H1 (cell line): ENCODE measurements around the gene FBXL14. TPM values are rescaled to one million over a fixed set of nuclear protein-coding genes. Genes with fewer than 3 reads are reported as not detected.

Source experiments
- CTCF ChIA-PET: fragments of 300-600 bp; sonication (Branson Sonifier 250); formaldehyde crosslinking; loops from one replicate; lab custom pipeline; 2021; ENCODE audit not compliant: partially characterized antibody; lab: Charles Lee
- POLR2A ChIA-PET: fragments of 300-600 bp; sonication (Branson Sonifier 250); formaldehyde crosslinking; loops from one replicate; lab custom pipeline; 2021; ENCODE audit warnings: inconsistent platforms; ENCODE audit not compliant: partially characterized antibody; lab: Charles Lee
- DNase-seq, 2 experiments: peaks; one replicate each; pipeline versions ENCODE4 v3.0.0 to v3.0.0-alpha.2; 2010 to 2022; ENCODE audit warnings: low spot score in 2 of 2, low read depth in 1 of 2, mixed read lengths in 1 of 2
- FAIRE-seq: peaks from 2 replicates; lab custom pipeline; 2011; peaks lifted over from hg19 to GRCh38; lab: Jason Lieb, UNC
- H2AFZ ChIP-seq: 2 replicates; pipeline ENCODE4 v1.8.1; 2012; ENCODE audit warnings: low read length, inconsistent platforms
- H2AK5ac ChIP-seq: 2 replicates; pipeline ENCODE4 v1.6.1; 2013; ENCODE audit warnings: low read depth, low read length
- H2BK120ac ChIP-seq: replicated peaks from 2 replicates; pipeline ENCODE3; 2013; ENCODE audit warnings: low read depth, low read length, inconsistent platforms
- H2BK12ac ChIP-seq: 2 replicates; pipeline ENCODE4 v1.6.1; 2013; ENCODE audit warnings: low read depth, low read length
- H2BK15ac ChIP-seq: 2 replicates; pipeline ENCODE4 v1.6.1; 2013; ENCODE audit warnings: low read length
- H2BK20ac ChIP-seq: 2 replicates; pipeline ENCODE4 v1.6.1; 2013; ENCODE audit warnings: low read length
- H2BK5ac ChIP-seq: 2 replicates; pipeline ENCODE4 v1.6.1; 2013; ENCODE audit warnings: low read depth, low read length
- H3K14ac ChIP-seq: 2 replicates; pipeline ENCODE4 v1.6.1; 2013; ENCODE audit warnings: inconsistent platforms; ENCODE audit not compliant: insufficient read length
- H3K18ac ChIP-seq: 2 replicates; pipeline ENCODE4 v1.6.1; 2013; ENCODE audit warnings: low read length; ENCODE audit errors: extremely low read depth
- H3K23ac ChIP-seq: 2 replicates; pipeline ENCODE4 v1.6.1; 2013; ENCODE audit warnings: inconsistent platforms; ENCODE audit not compliant: insufficient read length
- H3K23me2 ChIP-seq: 2 replicates; pipeline ENCODE4 v1.6.1; 2013; ENCODE audit warnings: low read depth, low read length
- H3K27ac ChIP-seq: 2 replicates; pipeline ENCODE4 v1.6.1; 2011; ENCODE audit warnings: low read depth, low read length, inconsistent platforms
- H3K27me3 ChIP-seq, 4 experiments: replicated peaks in 1 of 4; 1 replicate in 1 of 4; 2 replicates in 3 of 4; pipeline versions ENCODE4 v1.6.1 to v1.8.1; 2011 to 2013; ENCODE audit warnings: low read length in 3 of 4, mild to moderate bottlenecking in 3 of 4, inconsistent platforms in 2 of 4, mixed read lengths in 2 of 4, moderate library complexity in 1 of 4; ENCODE audit not compliant: control insufficient read depth in 3 of 4, insufficient read depth in 3 of 4; ENCODE audit errors: extremely low read depth in 1 of 4
- H3K36me3 ChIP-seq, 4 experiments: 2 replicates each; pipeline versions ENCODE4 v1.6.1 to v1.8.1; 2011 to 2013; ENCODE audit warnings: mild to moderate bottlenecking in 4 of 4, low read length in 3 of 4, moderate library complexity in 2 of 4, control low read depth in 1 of 4, inconsistent platforms in 1 of 4; ENCODE audit not compliant: insufficient read depth in 4 of 4, control insufficient read depth in 2 of 4
- H3K4ac ChIP-seq: replicated peaks from 2 replicates; pipeline ENCODE3; 2013; ENCODE audit warnings: low read length, low read depth, mixed read lengths, inconsistent platforms; ENCODE audit not compliant: insufficient read length
- H3K4me1 ChIP-seq, 4 experiments: replicated peaks in 1 of 4; 1 replicate in 1 of 4; 2 replicates in 3 of 4; pipeline versions ENCODE4 v1.6.1 to v1.8.1; 2011 to 2013; ENCODE audit warnings: low read length in 3 of 4, inconsistent platforms in 2 of 4, mixed read lengths in 1 of 4; ENCODE audit not compliant: insufficient read depth in 4 of 4, control insufficient read depth in 3 of 4
- H3K4me2 ChIP-seq, 2 experiments: 2 replicates each; pipeline versions ENCODE4 v1.6.1 to v1.8.1; 2011 to 2013; ENCODE audit warnings: low read depth in 2 of 2, low read length in 2 of 2, control low read depth in 1 of 2, inconsistent platforms in 1 of 2, mild to moderate bottlenecking in 1 of 2; ENCODE audit not compliant: insufficient read depth in 1 of 2
- H3K4me3 ChIP-seq, 4 experiments: fragments of 200-600, 300-600 bp in 1 of 4; sonication (generic), shearing (Covaris generic), sonication (Bioruptor Twin) in 1 of 4; 2 replicates each; pipeline versions ENCODE4 v1.5.1 to v1.8.1; 2011 to 2016; ENCODE audit warnings: low read length in 4 of 4, low read depth in 3 of 4, control low read depth in 2 of 4, inconsistent platforms in 2 of 4, mild to moderate bottlenecking in 2 of 4, mixed read lengths in 1 of 4, moderate library complexity in 1 of 4; ENCODE audit not compliant: insufficient read depth in 2 of 4; ENCODE audit errors: extremely low read depth in 1 of 4
- H3K56ac ChIP-seq: replicated peaks from 2 replicates; pipeline ENCODE3; 2013; ENCODE audit warnings: low read depth, mild to moderate bottlenecking, mixed read lengths, low read length, inconsistent platforms; ENCODE audit not compliant: insufficient read length
- H3K79me1 ChIP-seq: 2 replicates; pipeline ENCODE4 v1.6.1; 2013; ENCODE audit warnings: low read depth, low read length, control low read depth
- H3K79me2 ChIP-seq, 2 experiments: 2 replicates each; pipeline versions ENCODE4 v1.6.1 to v1.8.1; 2012 to 2013; ENCODE audit warnings: low read length in 2 of 2, mild to moderate bottlenecking in 2 of 2, inconsistent platforms in 1 of 2; ENCODE audit not compliant: insufficient read depth in 2 of 2, control insufficient read depth in 1 of 2
- H3K9ac ChIP-seq, 4 experiments: replicated peaks in 1 of 4; 1 replicate in 1 of 4; 2 replicates in 3 of 4; pipeline versions ENCODE4 v1.6.1 to v1.8.1; 2011 to 2013; ENCODE audit warnings: low read depth in 3 of 4, low read length in 3 of 4, control low read depth in 2 of 4, mild to moderate bottlenecking in 2 of 4, moderate library complexity in 2 of 4, inconsistent platforms in 1 of 4; ENCODE audit errors: extremely low read depth in 1 of 4
- H3K9me3 ChIP-seq, 2 experiments: 2 replicates each; pipeline versions ENCODE4 v1.6.1 to v1.8.1; 2012 to 2013; ENCODE audit warnings: mild to moderate bottlenecking in 2 of 2, moderate library complexity in 2 of 2, control low read depth in 1 of 2, inconsistent platforms in 1 of 2, low read depth in 1 of 2, low read length in 1 of 2, mixed read lengths in 1 of 2; ENCODE audit not compliant: insufficient read depth in 2 of 2
- H4K20me1 ChIP-seq, 2 experiments: replicated peaks in 1 of 2; 2 replicates each; pipeline versions ENCODE3 to v1.8.1; 2011 to 2013; ENCODE audit warnings: inconsistent platforms in 2 of 2, low read length in 2 of 2, mild to moderate bottlenecking in 1 of 2; ENCODE audit not compliant: insufficient read depth in 2 of 2, control insufficient read depth in 1 of 2
- H4K5ac ChIP-seq: 2 replicates; pipeline ENCODE4 v1.6.1; 2013; ENCODE audit warnings: low read length, low read depth, mixed read lengths, inconsistent platforms; ENCODE audit not compliant: insufficient read length
- H4K8ac ChIP-seq: 2 replicates; pipeline ENCODE4 v1.8.0; 2013; ENCODE audit warnings: mild to moderate bottlenecking, moderate library complexity, low read length, inconsistent platforms; ENCODE audit not compliant: insufficient read depth; ENCODE audit errors: extremely low read depth
- H4K91ac ChIP-seq: replicated peaks from 2 replicates; pipeline ENCODE3; 2013; ENCODE audit warnings: low read length, mixed read lengths, inconsistent platforms; ENCODE audit not compliant: insufficient read length
- BRCA1 ChIP-seq: IDR thresholded peaks from 2 replicates; pipeline ENCODE4 v1.6.1; 2012; ENCODE audit warnings: low read depth, low read length, improper control_type of control experiment
- CREB1 ChIP-seq: IDR thresholded peaks from 2 replicates; pipeline ENCODE4 v1.6.1; 2012; ENCODE audit warnings: inconsistent platforms
- EGR1 ChIP-seq: IDR thresholded peaks from 2 replicates; pipeline ENCODE4 v1.6.1; 2011; ENCODE audit warnings: low read depth, low read length, borderline replicate concordance
- HDAC6 ChIP-seq: IDR thresholded peaks from one replicate; pipeline ENCODE4 v1.7.1; 2012; ENCODE audit warnings: low read depth, mild to moderate bottlenecking, inconsistent platforms, low read length, moderate library complexity
- PHF8 ChIP-seq: fragments of 200-600 bp; sonication (generic); conservative IDR thresholded peaks from 2 replicates; pipeline ENCODE4 v1.7.1; 2012; ENCODE audit warnings: low read depth, mild to moderate bottlenecking, inconsistent platforms, low read length, moderate library complexity
- POLR2AphosphoS5 ChIP-seq: IDR thresholded peaks from 2 replicates; pipeline ENCODE4 v1.6.1; 2011; ENCODE audit warnings: low read depth, low read length
- RNF2 ChIP-seq: fragments of 200-900, 300-1000 bp; sonication (generic); IDR thresholded peaks from 2 replicates; pipeline ENCODE4 v1.7.1; 2016; ENCODE audit warnings: borderline replicate concordance, low read depth, mild to moderate bottlenecking, antibody characterized with exemption, low read length; ENCODE audit not compliant: poor library complexity, severe bottlenecking; ENCODE audit errors: missing control alignments
- RXRA ChIP-seq: IDR thresholded peaks from 2 replicates; pipeline ENCODE4 v1.6.1; 2011; ENCODE audit warnings: low read depth, mild to moderate bottlenecking, low read length, moderate library complexity; ENCODE audit not compliant: insufficient read depth
- SP1 ChIP-seq: IDR thresholded peaks from 2 replicates; pipeline ENCODE4 v1.6.1; 2011; ENCODE audit warnings: low read depth, low read length
- WGBS, 2 experiments: shearing (Covaris generic) in 1 of 2; methylation state at CpG; one replicate each; pipeline versions ENCODE4 v1.1.6 to v1.1.7; 2013 to 2015; ENCODE audit warnings: low lambda C conversion rate in 2 of 2, mixed read lengths in 2 of 2, inconsistent platforms in 1 of 2, low coverage in 1 of 2, missing lambda C conversion rate in 1 of 2; ENCODE audit not compliant: insufficient replicate concordance in 2 of 2, insufficient coverage in 1 of 2, insufficient read length in 1 of 2; ENCODE audit errors: extremely low coverage in 1 of 2, missing lambda C conversion rate in 1 of 2; 5-methylcytosine and 5-hydroxymethylcytosine counted together
- polyA plus RNA-seq, 7 experiments: library from polyadenylated mRNA; depleted of rRNA in 3 of 7; stranded (reverse) in 5 of 7; unstranded in 2 of 7; fragments of >200 nt in 5 of 7; fragments of 200-250 nt in 2 of 7; gene quantifications; 1 replicate in 5 of 7; 2 replicates in 1 of 7; 4 replicates in 1 of 7; pipeline versions ENCODE4 v1.2.1 to v1.2.3, GENCODE V29; 2011 to 2013; ENCODE audit warnings: missing spikeins in 2 of 7, mixed read lengths in 2 of 7
- total RNA-seq: library from RNA; stranded (reverse); fragmentation: NEBNext Ultra II Directional; extraction: Animal tissue kit (Norgen Biotek cat#: 25700); gene quantifications from 2 replicates; pipeline ENCODE4 v1.2.1, GENCODE V29; 2021

FBXL14 gene
- total and polyA plus RNA-seq, 2 of the 8 experiments (the other 6 are each of a cell fraction or from before 2014, with no cell fraction given) = 5.5 to 9.6 TPM

DNA sequence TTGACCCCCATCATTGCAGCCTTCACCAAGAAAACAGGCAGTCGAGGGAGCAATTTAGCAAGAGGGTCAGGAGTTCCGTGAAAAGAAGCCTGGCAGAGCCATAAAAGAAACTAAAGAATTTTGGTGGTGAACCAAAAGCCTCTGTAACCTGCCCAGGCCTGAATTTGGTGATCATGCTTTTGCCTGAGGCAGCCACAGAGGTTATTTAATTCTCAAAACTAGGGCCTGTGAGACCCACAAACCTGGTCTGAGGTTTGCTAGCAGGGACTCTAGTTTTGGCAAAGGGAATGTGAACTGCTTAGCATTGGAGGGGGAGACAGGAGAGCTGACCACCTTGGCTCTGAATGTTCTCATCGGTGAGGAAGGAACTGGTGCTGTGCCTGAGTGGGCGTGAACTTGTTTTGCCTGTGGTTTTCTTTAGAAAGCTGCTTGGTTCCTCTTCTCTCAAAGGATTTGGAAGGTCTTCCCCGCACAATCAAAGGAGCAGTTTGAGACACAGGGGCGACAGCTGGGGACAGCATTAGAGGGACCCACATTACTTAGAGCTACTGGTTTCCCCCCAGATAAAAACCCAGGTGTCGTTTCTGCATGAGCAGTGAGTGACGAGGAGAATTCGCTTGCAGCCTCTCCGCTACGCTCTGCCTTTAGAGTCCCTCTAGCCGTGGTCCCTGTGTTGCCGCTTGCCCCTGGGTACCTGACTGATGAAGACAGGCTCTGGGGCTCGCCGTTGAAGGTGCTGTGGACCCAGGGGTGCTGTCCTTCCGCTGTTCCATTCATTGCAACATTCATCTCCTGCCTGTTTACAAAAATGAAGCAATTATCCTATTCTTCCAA is 22.1 kb upstream of the FBXL14 start:
- Histone ChIP-seq H3K79me1 (no peaks in the 10 kb centered on the region), H2AFZ (no peak overlapping the region), H3K14ac (no peak overlapping the region), H2BK120ac (no peak overlapping the region), H3K27ac (no peak overlapping the region), H3K23me2 (no peaks in the 10 kb centered on the region), H3K36me3 (no peaks in the 10 kb centered on the region), H3K4ac (no peak overlapping the region), H3K56ac (no peak overlapping the region), H3K4me1 (no peaks in the 10 kb centered on the region; a peak in 1 of 7 replicates), H3K4me3 (no peak overlapping the region), H3K18ac (no peak overlapping the region), H2AK5ac (no peak overlapping the region), H4K91ac (no peak overlapping the region), H4K5ac (no peak overlapping the region), H4K20me1 (no peaks in the 10 kb centered on the region), H3K79me2 (no peaks in the 10 kb centered on the region), H3K9ac (no peak overlapping the region), H4K8ac (no peak overlapping the region), H2BK20ac (no peak overlapping the region), H2BK12ac (no peak overlapping the region), H3K23ac (no peak overlapping the region), H3K9me3 (no peaks in the 10 kb centered on the region), H2BK5ac (no peak overlapping the region), H3K4me2 (no peak overlapping the region), H2BK15ac (no peak overlapping the region), H3K27me3 (peaks cover 0 to 9% (median 2%) of the 10 kb centered on the region in 4 experiments; a peak in 4 of 7 replicates)
- DNase-seq = no peak
- FAIRE-seq = no peak
- POLR2A ChIA-PET = no interaction called here
- CTCF ChIA-PET = interaction anchor here (1.1 to 3.1 kb wide), 3 partner anchors 11 to 175 kb away, joined by 3 to 13 read pairs (median 12); partner anchors contain the start of gene WNT5B
- no peak for TF ChIP-seq RXRA
- TF ChIP-seq EGR1 = no peak
- no peak for TF ChIP-seq RNF2
- no peak for TF ChIP-seq PHF8
- no peak for TF ChIP-seq SP1
- TF ChIP-seq POLR2AphosphoS5 = no peak
- TF ChIP-seq CREB1 = no peak
- TF ChIP-seq BRCA1 = no peak
- no peak for TF ChIP-seq HDAC6
- 79% methylated on average over 16 of the region's 16 CpGs; no CpG with 5 or more reads in 1 of the 2 experiments for WGBS, 2 experiments
